Hypothalamus (tissue), 51 donors: ENCODE data around the gene DENND11.
"Not testable (repeated sequence)": the region's sequence is repeated elsewhere in the genome, so short reads cannot be mapped to it uniquely, and the experiment has no call there.

Experiments
- DNase-seq, 51 donors: peaks; one replicate each; lab custom pipeline; 2025; lab: John Stamatoyannopoulos, UW

The DENND11 gene

GRCh38 chr7:141709318-141709717, 7.4 kb upstream of the DENND11 start:
- no peak for DNase-seq

DNA sequence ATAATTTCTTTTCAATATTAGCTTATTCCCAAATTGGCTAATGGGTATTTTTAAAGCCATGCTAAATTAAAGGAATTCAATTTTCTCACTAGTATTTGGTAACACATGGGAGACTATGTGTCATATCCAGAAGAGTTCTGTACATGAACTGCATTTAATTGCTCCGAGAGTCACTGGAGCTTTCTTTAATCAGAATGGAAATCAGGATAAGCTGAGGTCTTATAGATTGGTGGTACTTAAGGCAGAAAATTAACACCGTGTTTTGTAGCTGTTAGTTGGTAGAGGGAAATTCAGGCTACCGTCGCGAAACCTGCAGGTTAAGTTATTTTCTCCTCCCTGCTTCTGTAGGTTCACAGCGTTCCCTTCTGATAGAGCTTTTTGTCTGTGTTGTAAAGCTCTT, 6.4 kb upstream of the DENND11 start, which contains the start of gene WEE2:
WEE2 (plus strand) TSS at position 3 of the 400 bp plus-strand sequence. CDS start 406 bp downstream, outside the sequence.
- DNase-seq: no peak

DNA sequence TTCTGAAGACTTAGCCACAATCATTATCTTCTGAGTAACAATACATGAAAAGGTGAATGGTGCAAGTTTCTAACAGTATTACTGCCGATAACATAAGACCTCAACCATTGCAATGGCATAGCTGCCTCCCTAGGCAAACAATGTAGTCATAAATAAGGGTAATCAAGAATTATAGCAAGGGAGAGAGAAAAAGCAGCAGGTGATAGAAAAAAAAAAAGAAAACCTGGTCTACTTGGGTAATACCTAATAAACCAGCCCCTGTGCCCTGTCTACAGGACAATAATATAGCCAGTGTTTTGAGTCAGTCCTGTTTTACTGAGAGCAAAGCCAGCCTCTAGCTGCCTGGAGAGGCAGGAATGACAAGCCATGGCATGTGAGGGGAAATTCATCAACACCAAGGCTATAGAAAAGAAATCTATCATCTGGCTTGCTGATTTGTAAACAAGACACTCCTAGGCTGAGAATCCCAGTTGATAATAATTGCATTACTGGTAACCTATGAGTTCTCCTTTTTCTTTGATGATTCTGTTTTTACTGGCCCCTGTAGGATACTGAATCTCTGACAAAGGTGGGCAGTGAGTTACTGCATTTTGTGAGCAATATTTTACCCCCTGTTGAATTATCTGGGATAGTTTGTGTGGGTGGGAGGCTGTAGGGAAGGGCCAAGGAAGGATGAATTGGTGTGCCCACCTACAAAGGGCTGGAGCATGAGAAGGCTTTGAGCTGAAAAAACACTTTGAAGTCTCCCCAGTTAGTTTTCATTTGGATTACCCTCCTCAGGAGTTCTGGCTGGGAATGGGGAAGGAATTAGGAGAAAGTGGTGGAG, 4.5 kb upstream of the DENND11 start:
- DNase-seq: no peak

- DNase-seq: no peak
Observed at GRCh38 chr7:141704741-141705140, 2.8 kb upstream of the DENND11 start.

- DNase-seq: no peak
Observed at GRCh38 chr7:141704112-141704511, 2.1 kb upstream of the DENND11 start.

GRCh38 chr7:141702892-141703291, 926 bp upstream of the DENND11 start:
- DNase-seq: no peak

- DNase-seq: peak in 31 of 51 donors; percentile 9 to 67 (median 42)
Observed at GRCh38 chr7:141701489-141702046, 398 bp downstream of the DENND11 start.

DNA sequence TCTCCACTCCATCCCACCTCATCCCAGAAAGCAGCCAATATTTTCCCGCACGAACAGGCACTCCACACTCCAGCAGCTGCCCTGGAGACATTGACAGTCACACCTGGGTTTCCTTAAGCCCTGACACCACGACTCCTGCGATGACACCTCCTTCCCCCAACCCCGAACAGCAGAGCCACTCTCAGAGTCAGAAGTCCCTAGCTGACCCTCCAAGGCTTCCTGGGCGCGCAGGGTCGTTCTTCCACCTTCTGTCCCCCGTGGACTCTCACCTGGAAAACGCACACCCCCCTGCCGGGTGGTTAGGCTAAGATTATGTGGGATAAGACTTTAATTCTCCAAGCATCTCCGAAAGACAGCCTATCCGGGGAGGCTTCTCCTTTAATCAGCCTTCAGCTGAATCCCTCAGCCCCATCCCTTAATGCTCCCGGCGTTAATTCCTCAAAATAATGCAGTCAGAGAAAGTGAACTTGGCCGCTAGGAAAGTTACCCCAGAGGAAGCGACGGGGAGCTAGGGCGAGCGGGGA, 1.1 kb downstream of the DENND11 start:
- DNase-seq: peak in 6 of 51 donors; percentile 22 to 64 (median 53)

GRCh38 chr7:141700296-141700847, 1.6 kb downstream of the DENND11 start:
- peak in 2 of 51 donors; percentile 47 to 51 for DNase-seq

DNA sequence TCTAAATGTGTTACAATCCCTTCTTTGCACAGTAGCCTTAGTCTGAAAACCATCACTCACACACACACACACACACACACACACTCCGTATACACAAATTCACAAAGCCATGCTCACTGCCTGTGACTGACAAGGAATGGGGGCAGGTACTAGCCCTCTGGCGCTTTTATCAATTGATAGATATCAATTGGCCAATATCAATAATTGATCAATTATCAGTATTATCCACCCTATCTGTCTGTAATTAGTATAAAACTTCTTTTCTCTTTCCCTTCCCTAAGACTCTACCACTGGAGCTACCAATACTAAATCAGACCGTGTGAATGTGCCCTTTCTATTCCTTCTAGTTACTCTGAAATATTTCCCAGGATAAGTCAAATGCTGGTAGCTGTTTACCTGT, 2.1 kb downstream of the DENND11 start:
- DNase-seq: no peak

DNA sequence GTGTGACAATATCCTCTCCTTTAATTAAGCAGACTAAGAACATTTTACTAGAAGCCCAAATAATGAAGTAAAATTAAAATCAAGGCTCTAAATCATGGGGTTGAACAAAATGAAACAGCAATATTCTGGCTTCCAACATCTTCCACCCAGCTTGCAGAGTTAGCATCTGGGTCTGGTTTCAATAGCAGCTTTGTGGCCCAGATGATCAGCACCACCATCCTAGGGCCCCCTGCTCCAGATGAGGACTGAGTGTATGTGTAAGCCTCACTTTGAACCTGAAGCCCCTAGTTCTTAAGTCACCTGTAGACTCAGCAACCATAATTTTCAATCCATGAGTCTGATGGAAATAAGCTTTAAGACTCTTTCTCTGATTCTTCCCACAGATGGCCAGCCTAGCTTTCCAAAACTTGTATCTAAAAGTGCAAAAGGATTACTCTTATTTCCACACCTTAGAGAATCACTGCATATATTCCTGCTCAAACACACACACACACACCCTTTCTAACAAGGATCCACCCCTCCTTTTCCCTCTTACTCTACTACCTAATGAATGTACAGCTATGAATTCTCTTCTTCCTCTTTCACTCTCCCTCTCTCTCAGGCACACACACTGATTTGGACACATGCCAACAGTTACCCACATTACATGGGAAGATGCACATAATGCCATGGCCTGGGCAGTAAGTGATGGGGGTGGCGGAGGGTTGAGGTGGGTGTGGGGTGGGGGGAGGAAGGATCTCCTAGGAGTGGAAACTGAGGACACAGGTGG, 3.5 kb downstream of the DENND11 start:
- DNase-seq: peak in 2 of 51 donors; percentile 41 to 48

GRCh38 chr7:141697211-141697871, 4.6 kb downstream of the DENND11 start:
- peak in 29 of 51 donors; percentile 10 to 74 (median 48) for DNase-seq

- DNase-seq: no peak
Observed at GRCh38 chr7:141696348-141696747, 5.6 kb downstream of the DENND11 start.

GRCh38 chr7:141695803-141696289, 6.1 kb downstream of the DENND11 start:
- no peak for DNase-seq

- DNase-seq: no peak
Observed at GRCh38 chr7:141693082-141693481, 8.9 kb downstream of the DENND11 start.

DNA sequence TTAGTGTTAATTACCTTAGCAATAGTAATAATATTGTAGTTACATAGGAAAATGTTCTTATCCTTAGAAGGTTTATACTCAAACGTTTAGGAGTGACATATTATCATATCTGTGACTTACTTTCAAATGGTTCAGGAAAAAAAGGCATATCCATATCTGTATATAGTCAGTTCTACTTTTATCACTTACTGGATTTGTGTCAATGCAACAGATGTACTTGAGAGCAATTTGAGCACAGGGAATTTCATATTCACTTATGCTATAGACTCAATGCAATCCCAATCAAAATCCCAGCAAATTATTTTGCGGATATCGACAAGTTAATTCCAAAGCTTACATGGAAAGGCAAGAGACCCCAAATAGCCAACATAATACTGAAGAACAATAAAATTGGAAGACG, 10.0 kb downstream of the DENND11 start:
- DNase-seq: no peak

- no peak for DNase-seq
Observed at GRCh38 chr7:141691540-141691939, 10.4 kb downstream of the DENND11 start.

GRCh38 chr7:141689072-141689825, 12.7 kb downstream of the DENND11 start:
- DNase-seq: not testable (repeated sequence)

- peak in 2 of 51 donors; percentile 14 to 42 for DNase-seq
Observed at GRCh38 chr7:141688043-141688442, 13.9 kb downstream of the DENND11 start.
